Gastrocnemius medialis (tissue), 4 donors: Measurements from ENCODE around the gene BSCL2. TPM values are rescaled to one million over a fixed set of nuclear protein-coding genes. Genes with fewer than 3 reads are reported as not detected.

Source experiments
- ATAC-seq, 2 donors: fragments of 150-250 bp; one replicate each; pipeline ENCODE4 v1.9.1; 2016
- DNase-seq, 2 donors: peaks; one replicate each; pipeline ENCODE4 v3.0.0-alpha.2; 2019
- H3K27ac ChIP-seq, 4 donors: fragments of 200-600 bp; sonication (generic); 1 replicate in 1 of 4; 2 replicates in 3 of 4; pipeline ENCODE4 v1.5.1; 2016 to 2018; ENCODE audit warnings: mild to moderate bottlenecking in 2 of 4, moderate library complexity in 1 of 4
- H3K27me3 ChIP-seq, 3 donors: fragments of 200-600 bp; sonication (generic) in 2 of 3; 1 replicate in 1 of 3; 2 replicates in 2 of 3; pipeline versions ENCODE4 v1.5.1 to v1.6.0; 2016 to 2019; ENCODE audit warnings: mild to moderate bottlenecking in 1 of 3, moderate library complexity in 1 of 3
- H3K36me3 ChIP-seq, 2 donors: fragments of 200-600 bp; sonication (generic) in 1 of 2; one replicate each; pipeline ENCODE4 v1.5.1; 2017 to 2018
- H3K4me1 ChIP-seq, 2 donors: fragments of 200-600 bp; sonication (generic) in 1 of 2; one replicate each; pipeline ENCODE4 v1.5.1; 2016 to 2017; ENCODE audit warnings: mild to moderate bottlenecking in 2 of 2
- H3K4me3 ChIP-seq, 4 donors: fragments of 200-600 bp; sonication (generic) in 3 of 4; 1 replicate in 1 of 4; 2 replicates in 3 of 4; pipeline ENCODE4 v1.5.1; 2016 to 2019; ENCODE audit warnings: mild to moderate bottlenecking in 2 of 4
- H3K9me3 ChIP-seq, 3 donors: fragments of 200-600 bp; sonication (generic) in 2 of 3; 1 replicate in 1 of 3; 2 replicates in 2 of 3; pipeline ENCODE4 v1.5.1; 2016 to 2019
- POLR2A ChIP-seq, 2 donors: fragments of 450-650 bp; IDR thresholded peaks; one replicate each; pipeline ENCODE4 v1.6.1; 2017; ENCODE audit warnings: antibody characterized with exemption in 2 of 2, mild to moderate bottlenecking in 2 of 2, moderate library complexity in 2 of 2
- in situ Hi-C, 4 donors: fragments of 200-750 bp; cut with MboI; loops; one replicate each; pipeline versions ENCODE4 v1.15.0 to v1.8.0; 2017; ENCODE audit warnings: low sequenced_read_pairs in 4 of 4
- intact Hi-C: fragments of 100-400 bp; cut with DNase I; formaldehyde crosslinking; loops from one replicate; pipeline ENCODE4 v1.15.1; 2023; ENCODE audit warnings: low total_unique reads
- total RNA-seq, 4 donors: library from RNA; depleted of rRNA; stranded (reverse); fragments of >200 nt; gene quantifications; one replicate each; pipeline versions ENCODE4 v1.1.0 to v1.2.3, GENCODE V29; 2016
- TF ChIP-seq, protein P1 (sequence below), 5 experiments: fragments of 450-650 bp in 3 of 5; fragments of 200-600 bp in 2 of 5; sonication (generic) in 2 of 5; IDR thresholded peaks in 4 of 5; conservative IDR thresholded peaks in 1 of 5; 1 replicate in 4 of 5; 2 replicates in 1 of 5; pipeline ENCODE4 v1.5.1; 2016 to 2019; ENCODE audit warnings: antibody characterized with exemption in 5 of 5, mild to moderate bottlenecking in 3 of 5, moderate library complexity in 3 of 5

Gene BSCL2
- total RNA-seq, 4 donors from 2014 or later, result 33.4 to 114 (median 55.6) TPM

DNA sequence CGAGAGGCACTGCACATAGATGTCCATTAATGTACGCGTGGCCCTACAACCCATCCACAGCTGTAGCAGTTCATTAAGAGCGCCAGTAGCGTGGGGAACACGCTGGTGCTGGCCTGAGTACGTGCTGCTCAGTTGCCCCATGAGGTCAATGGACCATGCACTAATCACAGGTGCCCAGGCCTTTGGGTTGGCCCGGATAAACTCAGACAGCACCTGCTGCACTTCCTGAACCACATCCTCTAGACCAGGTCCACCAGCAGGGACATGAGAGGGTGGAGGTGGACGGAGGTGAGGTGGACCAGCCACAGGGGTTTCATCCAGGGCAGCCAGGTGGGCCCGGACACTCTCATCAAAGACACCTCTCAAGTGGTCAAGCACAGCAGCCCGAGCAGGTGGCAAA is 57.7 kb downstream of the BSCL2 start:
- TF ChIP-seq, protein P1, sequence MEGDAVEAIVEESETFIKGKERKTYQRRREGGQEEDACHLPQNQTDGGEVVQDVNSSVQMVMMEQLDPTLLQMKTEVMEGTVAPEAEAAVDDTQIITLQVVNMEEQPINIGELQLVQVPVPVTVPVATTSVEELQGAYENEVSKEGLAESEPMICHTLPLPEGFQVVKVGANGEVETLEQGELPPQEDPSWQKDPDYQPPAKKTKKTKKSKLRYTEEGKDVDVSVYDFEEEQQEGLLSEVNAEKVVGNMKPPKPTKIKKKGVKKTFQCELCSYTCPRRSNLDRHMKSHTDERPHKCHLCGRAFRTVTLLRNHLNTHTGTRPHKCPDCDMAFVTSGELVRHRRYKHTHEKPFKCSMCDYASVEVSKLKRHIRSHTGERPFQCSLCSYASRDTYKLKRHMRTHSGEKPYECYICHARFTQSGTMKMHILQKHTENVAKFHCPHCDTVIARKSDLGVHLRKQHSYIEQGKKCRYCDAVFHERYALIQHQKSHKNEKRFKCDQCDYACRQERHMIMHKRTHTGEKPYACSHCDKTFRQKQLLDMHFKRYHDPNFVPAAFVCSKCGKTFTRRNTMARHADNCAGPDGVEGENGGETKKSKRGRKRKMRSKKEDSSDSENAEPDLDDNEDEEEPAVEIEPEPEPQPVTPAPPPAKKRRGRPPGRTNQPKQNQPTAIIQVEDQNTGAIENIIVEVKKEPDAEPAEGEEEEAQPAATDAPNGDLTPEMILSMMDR (IDR thresholded peaks at IDR 0.05 in 4 of 5, conservative IDR thresholded peaks at IDR 0.05 in 1 of 5), result no peak
- TF ChIP-seq POLR2A (IDR thresholded peaks at IDR 0.05), result no peak
- H3K36me3 ChIP-seq, result peaks cover 0 to 24% of the 10 kb centered on the region in 2 donors
- intact Hi-C loops (loop anchor here (10.0 kb wide), 1 partner anchor 135 kb away; the partner anchor contains the start of gene TMEM179B), in situ Hi-C loops (no loop called here)
- no peaks in the 10 kb centered on the region for H3K9me3 ChIP-seq
- DNase-seq (no peak), ATAC-seq (no peak)
- H3K4me1 ChIP-seq, result peaks cover 34 to 38% of the 10 kb centered on the region in 2 donors
- no peak overlapping the region for H3K4me3 ChIP-seq
- no peaks in the 10 kb centered on the region for H3K27me3 ChIP-seq
- H3K27ac ChIP-seq, result no peak overlapping the region

DNA sequence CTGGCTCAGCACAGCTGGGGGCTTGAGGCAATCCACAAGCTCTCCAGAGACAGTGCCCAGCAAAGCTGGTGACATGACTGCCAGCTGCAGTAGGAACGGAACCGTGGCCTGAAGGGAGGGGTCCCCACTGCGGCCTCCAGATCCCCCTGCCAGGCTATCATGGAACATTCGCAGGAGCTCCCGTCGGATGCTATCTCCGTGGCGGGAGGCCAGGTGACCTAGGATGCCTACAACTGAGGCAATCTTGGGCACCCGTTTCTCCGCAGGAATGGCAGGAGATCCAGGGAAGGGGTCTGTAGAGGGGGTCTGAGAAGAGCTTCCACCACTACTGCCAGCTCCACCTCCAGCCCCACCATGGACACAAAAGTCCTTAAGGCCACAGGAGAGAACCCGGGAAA is 58.3 kb downstream of the BSCL2 start:
- in situ Hi-C loops (no loop called here), intact Hi-C loops (loop anchor here (10.0 kb wide), 1 partner anchor 136 kb away; the partner anchor contains the start of gene TMEM179B)
- DNase-seq, result no peak
- Histone ChIP-seq H3K4me1 (peaks cover 37 to 42% of the 10 kb centered on the region in 2 donors), H3K27ac (no peak overlapping the region), H3K9me3 (no peaks in the 10 kb centered on the region), H3K27me3 (no peaks in the 10 kb centered on the region), H3K4me3 (no peak overlapping the region), H3K36me3 (peaks cover 0 to 29% of the 10 kb centered on the region in 2 donors)
- ATAC-seq, result no peak
- no peak for TF ChIP-seq POLR2A (IDR thresholded peaks at IDR 0.05)
- TF ChIP-seq, protein P1 (IDR thresholded peaks at IDR 0.05 in 4 of 5, conservative IDR thresholded peaks at IDR 0.05 in 1 of 5), result no peak

- no peak overlapping the region for H3K4me3 ChIP-seq
- intact Hi-C loops, result loop anchor here (10.0 kb wide), 1 partner anchor 136 kb away; the partner anchor contains the start of gene TMEM179B
- H3K4me1 ChIP-seq, result peaks cover 42 to 43% of the 10 kb centered on the region in 2 donors
- no peaks in the 10 kb centered on the region for H3K9me3 ChIP-seq
- ATAC-seq, result no peak
- H3K27ac ChIP-seq, result no peak overlapping the region
- DNase-seq, result no peak
- no peaks in the 10 kb centered on the region for H3K27me3 ChIP-seq
- no peak for TF ChIP-seq POLR2A (IDR thresholded peaks at IDR 0.05)
- TF ChIP-seq, protein P1 (IDR thresholded peaks at IDR 0.05 in 4 of 5, conservative IDR thresholded peaks at IDR 0.05 in 1 of 5), result no peak
- in situ Hi-C loops, result no loop called here
- H3K36me3 ChIP-seq, result peaks cover 0 to 35% of the 10 kb centered on the region in 2 donors
Measured at GRCh38 chr11:62648185-62648966, 58.8 kb downstream of the BSCL2 start.

DNA sequence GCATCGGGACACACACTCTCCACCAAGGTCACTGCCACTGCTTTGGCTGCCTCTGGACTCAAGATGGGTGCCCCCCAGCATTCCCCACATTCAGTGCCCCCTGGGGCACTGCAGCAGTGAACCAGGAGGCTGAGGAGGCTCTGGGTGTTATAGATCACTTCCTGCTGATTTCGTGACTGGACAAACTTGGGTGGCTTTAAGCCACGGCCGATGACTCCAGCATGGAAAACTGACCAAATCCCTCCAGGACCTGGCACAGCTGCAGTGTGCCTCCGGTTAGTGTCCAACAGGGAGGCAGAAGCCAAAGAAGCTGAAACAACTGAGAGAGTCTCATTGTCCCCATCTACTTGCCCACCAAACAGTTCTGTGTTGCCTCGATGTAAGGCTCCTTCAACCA is 59.6 kb downstream of the BSCL2 start:
- ATAC-seq (no peak), DNase-seq (no peak)
- Histone ChIP-seq H3K4me1 (peaks cover 41 to 43% of the 10 kb centered on the region in 2 donors), H3K27me3 (no peaks in the 10 kb centered on the region), H3K9me3 (no peaks in the 10 kb centered on the region), H3K4me3 (no peak overlapping the region), H3K36me3 (peaks cover 0 to 43% of the 10 kb centered on the region in 2 donors), H3K27ac (no peak overlapping the region)
- intact Hi-C loops (loop anchor here (2.0 to 10.0 kb wide), 2 partner anchors 17 to 137 kb away; partner anchors contain the start of genes C11orf98, CSKMT and TMEM179B), in situ Hi-C loops (no loop called here)
- TF ChIP-seq POLR2A (IDR thresholded peaks at IDR 0.05), result no peak
- TF ChIP-seq, protein P1 (IDR thresholded peaks at IDR 0.05 in 4 of 5, conservative IDR thresholded peaks at IDR 0.05 in 1 of 5), result no peak
